Posterior cingulate gyrus (tissue), 11 donors: ENCODE results near the gene RRAS2.

Source experiments
- DNase-seq, 10 donors: peaks; one replicate each; pipeline versions ENCODE4 v3.0.0 to v3.0.0-alpha.2; 2020 to 2021; ENCODE audit warnings: mixed read lengths in 3 of 10
- intact Hi-C: fragments of 100-400 bp; cut with DNase I; formaldehyde crosslinking; loops from one replicate; pipeline ENCODE4 v1.15.1; 2023

RRAS2 gene

DNA sequence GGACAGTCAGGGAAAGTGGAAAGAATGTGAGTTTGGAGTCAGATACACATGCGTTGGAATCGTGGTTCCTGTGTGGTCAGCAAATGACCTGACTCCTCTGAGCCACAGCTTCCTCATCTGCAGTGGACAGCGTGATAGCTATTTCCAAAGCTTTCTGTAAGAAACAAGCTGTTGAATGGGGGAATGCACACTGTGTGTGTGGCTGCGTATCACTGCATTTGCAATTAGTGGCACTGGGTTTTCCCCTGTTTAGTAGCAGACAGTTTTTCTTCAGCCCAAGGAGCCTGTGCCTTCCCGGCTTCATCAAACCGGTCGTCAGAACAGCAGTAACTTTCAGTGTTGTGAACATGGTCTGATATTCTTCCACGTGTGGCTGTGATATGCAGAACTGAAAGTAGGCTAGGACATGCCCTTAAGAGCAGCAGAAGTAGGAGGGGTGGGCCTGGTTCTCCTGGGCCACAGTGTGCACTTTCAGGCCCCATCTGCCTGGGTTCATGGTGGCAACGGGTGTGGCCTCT, 121.5 kb downstream of the RRAS2 start:
- peak in 1 of 10 donors; percentile 18 for DNase-seq
- intact Hi-C loops = no loop called here

DNA sequence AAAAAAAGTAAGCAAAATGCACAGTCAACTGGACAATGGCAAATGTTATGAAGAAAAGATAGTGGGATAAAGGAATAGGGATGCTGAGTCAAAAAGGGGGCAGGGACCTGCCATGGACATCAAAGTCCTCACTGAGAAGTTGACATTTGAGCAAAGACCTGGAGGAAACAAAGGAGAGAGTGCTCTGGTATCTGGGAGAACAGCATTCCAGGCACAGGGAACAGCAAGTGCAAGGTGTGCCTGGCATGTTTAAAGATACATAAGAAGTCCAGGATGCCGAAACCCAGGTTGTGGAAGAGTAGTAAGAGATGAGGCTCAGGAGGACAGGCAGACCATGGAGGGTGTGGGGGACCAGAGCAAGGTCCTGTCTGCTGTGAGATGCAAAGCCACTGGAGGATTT, 123.3 kb downstream of the RRAS2 start:
- DNase-seq = no peak

DNA sequence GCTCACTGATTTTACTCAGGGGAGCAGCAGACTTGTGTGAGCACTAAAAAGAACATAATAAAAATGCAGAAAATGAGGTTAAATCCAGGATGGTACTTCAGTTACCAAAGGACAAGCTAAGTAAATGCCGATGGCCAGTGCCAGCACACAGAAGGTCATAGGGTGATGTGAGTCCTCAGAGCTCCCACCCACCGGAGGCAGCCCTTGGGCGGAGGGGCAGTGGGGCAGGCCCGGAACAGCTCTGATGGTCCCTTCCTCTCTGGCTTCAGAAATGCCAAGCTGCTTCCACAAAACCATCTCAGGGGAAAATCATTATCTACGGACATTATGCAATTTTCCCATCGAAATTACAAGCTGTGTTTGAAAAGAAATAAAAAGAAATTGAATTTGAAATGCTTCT, 124.5 kb downstream of the RRAS2 start:
- intact Hi-C loops = no loop called here
- no peak for DNase-seq

More for the DNA sequence above, 123.3 kb downstream of the RRAS2 start:
- intact Hi-C loops = no loop called here

DNA sequence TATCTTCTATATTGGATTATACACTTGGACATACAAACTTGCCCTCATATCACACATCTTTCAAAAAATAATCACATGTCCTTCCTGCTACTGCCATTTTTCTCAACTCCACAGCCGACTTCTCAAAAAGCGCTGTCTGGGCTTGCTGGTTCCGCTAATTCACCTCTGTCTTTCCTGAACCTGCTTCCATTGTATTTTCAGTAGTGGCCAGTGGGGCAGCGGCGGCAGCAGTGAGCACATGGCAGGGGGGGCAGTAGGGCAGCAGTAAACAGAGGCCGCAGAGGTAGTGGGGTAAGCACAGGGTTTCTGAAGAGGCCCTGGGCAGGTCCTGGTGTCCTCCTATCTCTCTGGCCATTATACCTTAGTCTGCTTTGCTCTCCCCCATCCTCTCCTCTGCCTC, 126.3 kb downstream of the RRAS2 start:
- DNase-seq = peak in 1 of 10 donors; percentile 62

DNA sequence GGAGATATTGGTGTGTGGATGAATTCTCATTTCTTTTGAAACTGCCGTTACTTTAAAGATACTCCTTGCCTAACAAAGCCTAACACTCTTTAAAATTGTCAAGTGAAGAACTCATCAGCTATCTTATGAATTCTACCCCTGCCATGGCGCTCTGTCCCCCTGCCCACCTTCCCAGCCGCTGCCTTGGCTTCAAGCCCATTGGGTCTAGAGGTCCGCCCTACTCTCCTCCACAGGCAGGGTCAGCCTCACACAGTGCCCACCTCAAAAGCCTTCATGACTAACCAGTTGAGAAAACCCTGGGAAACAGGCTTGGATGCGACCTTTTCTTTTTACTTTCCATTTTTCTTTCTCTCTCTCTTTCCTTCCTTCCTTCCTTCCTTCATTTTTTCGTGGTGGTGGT, 128.6 kb downstream of the RRAS2 start:
- DNase-seq = peak in 1 of 10 donors; percentile 58
- intact Hi-C loops = no loop called here

More for the DNA sequence above, 126.3 kb downstream of the RRAS2 start:
- intact Hi-C loops = no loop called here

DNA sequence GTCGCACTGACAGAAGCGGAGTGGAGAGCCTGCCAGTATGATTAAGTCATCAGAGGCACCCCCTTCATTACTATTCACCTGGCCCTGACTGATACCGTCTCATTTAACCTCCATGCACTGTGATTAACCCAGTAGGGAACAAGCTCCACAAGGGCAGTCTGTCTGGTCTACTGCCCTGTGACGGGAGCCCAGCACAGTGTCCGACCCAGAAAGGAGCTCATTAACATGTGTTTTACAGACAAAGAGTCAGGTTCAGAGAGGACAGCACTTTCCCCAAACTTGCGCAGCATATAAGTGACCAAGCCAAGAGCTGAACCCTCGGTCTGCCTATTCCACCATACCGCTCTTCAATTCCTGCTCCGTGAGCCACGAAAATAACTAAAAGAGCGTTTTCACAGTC, 129.5 kb downstream of the RRAS2 start:
- intact Hi-C loops = no loop called here
- no peak for DNase-seq

DNA sequence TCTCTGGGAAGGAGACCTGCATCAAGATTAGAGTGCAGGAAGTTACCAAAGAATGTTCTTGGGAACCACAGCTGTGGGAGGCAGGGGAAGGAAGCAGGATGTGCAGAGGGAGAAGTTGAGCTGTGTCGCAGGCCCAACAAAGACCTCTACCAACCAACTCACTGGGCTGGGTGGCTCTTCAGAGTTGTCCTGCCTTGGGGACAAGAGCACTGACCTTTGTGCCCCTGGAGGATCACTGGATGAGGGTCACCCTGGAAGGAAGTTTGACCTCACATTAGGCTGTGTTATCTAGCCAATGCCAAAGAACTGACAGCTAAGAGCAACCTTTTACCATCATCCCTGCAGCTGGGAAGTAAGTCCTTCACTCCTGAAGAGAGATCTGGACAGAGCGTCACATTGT, 130.6 kb downstream of the RRAS2 start:
- intact Hi-C loops = no loop called here
- no peak for DNase-seq
